ENCODE data around the gene CASQ2.

CASQ2 gene

GRCh38 chr1:115768549-115768948, at the start of gene CASQ2:
Gene CASQ2, minus strand, starts transcription at chr1:115768714. Its CDS starts 173 bp downstream, at chr1:115768541.
- in situ Hi-C loops (cut with MboI; ENCODE audit: low sequenced_read_pairs): no loop called here

DNA sequence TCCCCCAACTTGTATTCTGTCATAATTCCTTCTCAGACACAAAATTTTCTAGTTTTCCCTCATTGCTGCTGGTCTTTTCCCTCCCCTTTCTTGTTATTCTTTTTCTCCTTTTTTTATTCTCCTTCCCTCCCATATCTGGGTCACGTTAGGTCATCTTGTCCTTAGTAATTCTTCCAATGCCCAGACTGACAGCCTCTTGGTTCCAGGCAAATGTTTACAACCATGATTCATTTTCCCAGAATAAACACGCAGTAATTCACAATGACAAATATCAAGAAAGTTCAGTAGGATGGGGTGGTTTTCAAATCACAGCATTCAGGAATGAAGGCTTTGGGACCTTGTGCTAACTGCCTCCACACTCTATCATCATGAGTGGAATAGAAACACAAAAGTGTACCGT, 47.2 kb upstream of the CASQ2 start:
- in situ Hi-C loops (cut with MboI; ENCODE audit: low sequenced_read_pairs): no loop called here

- in situ Hi-C loops (cut with MboI; ENCODE audit: low sequenced_read_pairs): no loop called here
These were observed 46.3 kb upstream of the CASQ2 start for GRCh38 chr1:115814685-115815398.

DNA sequence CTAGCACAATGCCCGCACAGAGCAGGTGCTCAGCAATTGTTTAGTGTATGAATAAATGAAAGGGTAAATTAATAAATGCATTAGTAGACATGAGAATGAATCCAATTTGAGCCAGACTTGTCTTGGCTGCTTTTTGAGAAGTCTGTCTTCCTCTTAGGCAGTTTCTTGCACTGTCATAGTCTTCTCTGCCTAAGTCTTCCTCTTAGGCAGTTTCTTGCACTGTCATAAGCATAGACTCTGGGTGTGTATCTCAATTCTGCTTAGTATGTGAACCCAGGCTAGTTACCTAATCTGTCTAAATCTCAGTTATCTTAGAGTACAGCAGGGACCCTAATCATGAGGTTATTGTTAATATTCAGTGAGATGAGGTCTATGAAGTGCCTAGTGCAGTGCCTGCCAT, 45.2 kb upstream of the CASQ2 start:
- in situ Hi-C loops (cut with MboI; ENCODE audit: low sequenced_read_pairs): no loop called here

DNA sequence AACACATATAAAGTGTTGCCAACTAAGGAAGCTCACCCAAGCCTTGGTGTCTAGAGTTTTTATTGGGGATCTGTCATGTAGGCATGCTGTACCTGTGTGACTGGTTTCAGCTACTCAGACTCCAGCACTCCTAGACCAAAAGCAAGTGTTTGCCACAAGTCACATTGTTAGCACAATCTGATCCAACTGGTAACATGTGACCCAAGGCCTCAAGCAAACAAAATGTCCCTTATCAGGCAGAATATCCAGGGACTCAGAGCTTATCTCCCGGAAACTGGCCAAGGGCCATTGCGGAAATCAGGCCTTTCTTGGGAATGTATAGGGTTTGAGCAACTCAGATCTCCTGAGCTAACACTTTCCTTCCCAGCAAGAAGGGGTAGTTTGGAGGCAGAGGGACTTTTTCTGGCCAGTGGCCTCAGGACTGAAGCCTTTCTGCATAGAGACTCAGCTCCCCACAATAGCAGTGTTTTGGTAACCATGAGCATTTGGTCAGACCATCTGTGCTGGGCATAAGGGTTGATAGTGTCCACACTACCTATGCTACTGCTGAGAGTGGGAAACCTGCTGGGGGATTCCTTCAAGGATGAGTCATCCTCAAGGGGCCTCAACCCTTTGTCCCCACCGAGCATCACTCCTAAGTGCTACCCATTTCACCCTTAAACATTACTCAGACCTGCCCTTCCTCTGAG, 42.8 kb upstream of the CASQ2 start:
- in situ Hi-C loops (cut with MboI; ENCODE audit: low sequenced_read_pairs): no loop called here

DNA sequence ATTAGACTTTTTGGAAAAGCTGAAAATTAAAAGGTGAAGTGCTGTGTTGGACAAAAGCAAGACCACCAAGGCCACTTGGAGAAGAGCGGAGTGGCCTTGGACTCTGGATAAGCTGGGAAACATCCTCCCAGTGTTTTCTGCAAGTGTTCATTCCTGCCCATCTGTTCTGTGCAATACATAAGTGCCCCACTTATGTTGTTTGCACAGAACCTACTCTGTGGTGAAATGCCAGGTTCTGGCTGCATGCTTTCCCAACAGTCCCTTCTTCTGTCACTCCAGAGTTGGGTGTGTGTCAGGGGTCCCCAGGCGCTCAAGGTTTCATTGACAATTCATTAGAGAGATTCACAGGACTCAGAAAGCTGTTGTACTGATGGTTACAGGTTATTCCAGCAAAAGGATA, 42.1 kb upstream of the CASQ2 start:
- in situ Hi-C loops (cut with MboI; ENCODE audit: low sequenced_read_pairs): no loop called here

DNA sequence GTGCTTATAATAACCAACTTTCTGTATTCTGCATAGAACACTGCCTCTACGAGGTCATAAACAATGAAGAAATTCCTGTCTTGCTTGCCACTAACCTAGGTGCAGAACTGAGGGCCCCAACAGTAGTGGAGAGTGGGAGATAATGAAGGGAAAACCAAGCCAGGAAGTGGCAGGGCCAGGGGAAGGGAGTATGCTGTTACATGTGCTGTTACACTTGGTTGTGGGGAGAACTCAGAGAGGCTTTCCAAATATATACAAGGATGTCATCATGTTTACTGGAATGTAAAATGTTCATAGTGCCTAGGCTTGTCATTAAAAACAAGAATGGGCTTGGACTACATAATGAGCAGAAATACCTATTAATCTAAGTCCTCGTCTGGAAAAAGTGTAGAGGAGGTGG, 41.3 kb upstream of the CASQ2 start:
- in situ Hi-C loops (cut with MboI; ENCODE audit: low sequenced_read_pairs): no loop called here

DNA sequence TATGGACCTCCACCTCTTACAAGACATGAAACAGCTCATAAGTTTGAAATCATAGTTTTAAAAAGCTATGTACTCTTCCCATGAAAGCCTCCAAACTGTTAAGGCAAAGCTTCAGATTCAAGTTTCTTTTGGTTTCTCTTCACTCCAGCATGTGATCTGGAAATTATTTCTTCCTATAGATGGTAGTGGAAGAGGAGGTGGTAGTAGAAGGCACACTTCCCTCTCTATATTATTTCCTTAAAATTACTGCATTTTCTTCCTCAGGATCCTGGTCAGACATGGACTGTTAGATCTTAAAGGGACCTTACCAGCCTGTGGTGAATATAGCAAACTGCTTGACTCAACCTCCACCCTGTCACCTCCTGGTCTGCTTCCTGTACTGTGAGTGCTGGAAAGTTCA, 40.6 kb upstream of the CASQ2 start:
- in situ Hi-C loops (cut with MboI; ENCODE audit: low sequenced_read_pairs): no loop called here

DNA sequence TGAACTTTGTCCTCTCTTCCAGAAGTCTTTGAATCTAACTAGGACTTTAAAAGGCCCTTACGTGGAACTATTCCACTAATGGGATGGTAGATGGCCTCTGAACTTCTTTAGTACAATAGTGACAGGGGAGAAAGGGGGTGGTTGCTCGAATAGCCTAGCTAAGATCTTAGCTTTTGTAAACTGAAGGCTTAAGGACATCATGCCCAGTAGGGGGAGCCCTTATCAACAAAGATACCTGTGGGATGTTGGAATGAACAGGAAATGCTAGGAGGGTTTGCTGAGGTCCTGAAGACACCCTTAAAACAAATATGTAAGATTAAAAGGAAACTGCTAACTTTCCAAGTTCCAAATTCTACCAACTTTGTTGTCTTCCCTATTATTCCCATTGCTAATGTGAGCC, 39.2 kb upstream of the CASQ2 start:
- in situ Hi-C loops (cut with MboI; ENCODE audit: low sequenced_read_pairs): no loop called here

- in situ Hi-C loops (cut with MboI; ENCODE audit: low sequenced_read_pairs): no loop called here
These were observed 37.1 kb upstream of the CASQ2 start for GRCh38 chr1:115805597-115805996.

- in situ Hi-C loops (cut with MboI; ENCODE audit: low sequenced_read_pairs): no loop called here
These were observed 33.9 kb upstream of the CASQ2 start for GRCh38 chr1:115802416-115802815.

GRCh38 chr1:115797486-115797885, 29.0 kb upstream of the CASQ2 start:
- in situ Hi-C loops (cut with MboI; ENCODE audit: low sequenced_read_pairs): no loop called here

GRCh38 chr1:115796897-115797296, 28.4 kb upstream of the CASQ2 start:
- in situ Hi-C loops (cut with MboI; ENCODE audit: low sequenced_read_pairs): no loop called here

DNA sequence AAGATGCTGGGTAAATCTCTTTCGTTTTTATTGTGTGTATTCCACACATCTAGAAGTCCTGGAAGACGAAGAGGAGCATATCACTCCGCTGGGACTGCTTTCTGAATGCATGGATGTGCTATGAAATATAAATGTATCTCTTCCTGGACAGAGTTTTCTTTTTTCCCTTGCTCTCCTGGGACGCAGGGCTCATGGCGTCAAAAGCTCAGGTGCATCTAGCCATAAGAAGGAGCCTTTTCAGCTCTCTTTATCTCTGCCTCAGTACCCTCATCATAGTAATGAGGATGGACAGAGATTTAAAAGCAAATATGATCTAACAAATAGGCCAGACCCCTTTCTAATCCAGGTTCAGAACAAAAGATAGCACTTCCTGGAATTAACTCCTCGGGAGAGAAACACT, 27.5 kb upstream of the CASQ2 start:
- in situ Hi-C loops (cut with MboI; ENCODE audit: low sequenced_read_pairs): no loop called here

DNA sequence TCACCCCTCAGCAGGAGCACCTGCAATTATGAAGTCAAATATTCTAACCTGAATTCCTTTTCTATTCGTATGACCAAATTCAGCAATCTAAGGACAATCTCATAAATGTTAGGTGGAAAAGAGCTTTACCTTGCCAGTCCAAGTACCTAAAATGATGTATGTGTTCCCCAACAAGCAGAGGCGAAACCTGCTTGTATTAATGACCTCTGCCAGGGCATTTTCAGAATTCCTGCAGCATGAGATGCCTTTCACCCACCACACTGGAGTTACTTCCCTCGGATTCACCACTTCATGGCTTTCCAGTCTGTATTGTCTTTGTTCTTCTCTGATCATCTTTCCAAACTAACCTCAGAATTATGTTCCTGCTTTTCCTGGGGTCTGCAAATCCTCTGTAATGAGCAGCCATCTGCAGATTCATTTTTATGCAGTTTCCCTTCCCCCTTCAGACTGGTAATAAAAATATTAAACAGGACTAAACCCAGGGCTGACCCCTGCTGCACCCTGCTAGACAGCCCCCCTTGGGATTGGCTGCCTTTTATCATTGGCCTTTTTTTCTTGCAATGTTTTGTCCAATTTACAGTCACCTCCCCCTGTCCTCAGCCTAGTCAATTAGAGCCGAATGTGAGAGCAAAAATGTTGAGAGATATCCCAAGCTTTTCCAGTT, 26.6 kb upstream of the CASQ2 start:
- in situ Hi-C loops (cut with MboI; ENCODE audit: low sequenced_read_pairs): no loop called here

GRCh38 chr1:115793162-115793561, 24.6 kb upstream of the CASQ2 start:
- in situ Hi-C loops (cut with MboI; ENCODE audit: low sequenced_read_pairs): no loop called here

DNA sequence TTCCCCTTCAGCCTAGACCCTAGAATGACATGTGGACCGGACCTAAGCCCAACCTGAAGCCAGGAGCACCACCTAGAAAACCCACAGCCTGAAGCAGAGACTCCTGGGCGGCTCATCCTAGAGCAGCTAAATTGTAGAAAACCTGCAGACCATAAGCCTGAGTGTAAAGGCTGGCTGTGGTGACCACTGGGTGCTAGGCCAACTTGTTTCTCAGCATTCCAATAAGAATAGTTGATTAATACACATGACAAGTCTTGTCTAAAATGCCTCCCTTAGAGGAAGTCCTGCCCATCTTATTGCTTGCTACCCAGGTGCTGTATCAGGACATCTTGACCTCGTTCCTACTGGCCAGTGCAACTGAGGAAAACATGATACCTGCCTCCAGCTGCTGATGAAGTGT, 23.3 kb upstream of the CASQ2 start:
- in situ Hi-C loops (cut with MboI; ENCODE audit: low sequenced_read_pairs): no loop called here

- in situ Hi-C loops (cut with MboI; ENCODE audit: low sequenced_read_pairs): no loop called here
These were observed 22.3 kb upstream of the CASQ2 start for GRCh38 chr1:115790846-115791245.

DNA sequence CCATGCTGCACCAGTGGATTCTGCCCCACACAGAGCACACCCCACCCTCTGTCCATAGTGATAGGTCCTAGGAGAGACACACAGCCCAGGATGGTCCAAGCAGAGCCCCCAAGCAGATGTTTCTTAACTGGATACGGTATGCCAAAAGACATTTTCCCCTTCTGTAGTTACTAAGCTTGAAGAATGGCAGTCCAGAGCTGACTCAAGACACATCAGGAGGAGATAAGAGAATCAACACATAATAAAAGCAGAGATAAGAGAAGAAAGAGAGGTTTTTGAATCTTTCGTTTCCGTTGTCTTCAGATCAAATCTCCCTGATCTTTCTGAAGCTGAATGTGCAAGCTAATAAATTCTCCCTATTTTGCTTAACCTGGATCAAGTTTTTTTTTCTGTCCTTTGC, 21.8 kb upstream of the CASQ2 start:
- in situ Hi-C loops (cut with MboI; ENCODE audit: low sequenced_read_pairs): no loop called here

GRCh38 chr1:115783311-115783710, 14.8 kb upstream of the CASQ2 start:
- in situ Hi-C loops (cut with MboI; ENCODE audit: low sequenced_read_pairs): no loop called here

GRCh38 chr1:115782571-115783281, 14.2 kb upstream of the CASQ2 start:
- in situ Hi-C loops (cut with MboI; ENCODE audit: low sequenced_read_pairs): no loop called here

DNA sequence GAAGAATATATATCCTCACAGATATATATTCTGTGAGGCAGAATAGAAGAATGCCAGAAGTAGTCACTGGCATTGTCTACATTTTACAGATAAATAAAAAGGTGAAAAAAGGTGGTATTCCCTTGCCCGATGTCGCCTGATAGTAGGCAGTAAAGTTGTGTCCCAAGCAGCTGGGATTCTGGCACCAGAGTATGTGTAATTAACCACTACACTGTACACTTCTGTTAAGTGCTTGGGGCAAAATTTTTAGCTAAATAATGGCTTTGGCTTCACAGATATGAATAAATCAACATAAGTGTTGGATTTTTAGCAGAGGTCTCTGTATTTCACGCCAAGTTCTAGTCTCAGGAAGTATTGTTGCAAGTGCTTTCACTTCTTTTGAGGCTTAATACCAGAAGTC, 13.3 kb upstream of the CASQ2 start:
- in situ Hi-C loops (cut with MboI; ENCODE audit: low sequenced_read_pairs): no loop called here

Measured in hTERT RPE-1 (cell line).